ENCODE data around the gene PPP1R2C. TPM values are rescaled to one million over a fixed set of nuclear protein-coding genes. Genes with fewer than 3 reads are reported as not detected.

Gene PPP1R2C
- total RNA-seq, 1 experiment from 2014 or later: not detected

- H3K4me3 ChIP-seq (ENCODE audit: low read depth in 2 of 2, low read length in 2 of 2): no peak overlapping the region
- CTCF ChIA-PET: no interaction called here
- DNase-seq (ENCODE audit: low read depth, low spot score) (no peak), ATAC-seq (no peak)
- no peaks in the 10 kb centered on the region for H3K36me3 ChIP-seq (ENCODE audit: control insufficient read depth, insufficient read depth, low read length)
- H3K9me3 ChIP-seq (ENCODE audit: control insufficient read depth, insufficient read depth, low read depth, low read length): no peaks in the 10 kb centered on the region
- H3K27me3 ChIP-seq (ENCODE audit: control insufficient read depth, insufficient read depth, low read length): no peaks in the 10 kb centered on the region
- TF ChIP-seq POLR2AphosphoS5 (IDR thresholded peaks at IDR 0.05; ENCODE audit: low read depth, low read length) (no peak), REST (IDR thresholded peaks at IDR 0.05; ENCODE audit: insufficient read depth in 1 of 2, low read depth in 2 of 2, low read length in 1 of 2) (no peak), SIN3A (IDR thresholded peaks at IDR 0.05; ENCODE audit: borderline replicate concordance, insufficient read depth, low read depth, low read length) (no peak), TCF7L2 (IDR thresholded peaks at IDR 0.05; ENCODE audit: low read depth, low read length) (no peak)
- TF ChIP-seq, protein P1, sequence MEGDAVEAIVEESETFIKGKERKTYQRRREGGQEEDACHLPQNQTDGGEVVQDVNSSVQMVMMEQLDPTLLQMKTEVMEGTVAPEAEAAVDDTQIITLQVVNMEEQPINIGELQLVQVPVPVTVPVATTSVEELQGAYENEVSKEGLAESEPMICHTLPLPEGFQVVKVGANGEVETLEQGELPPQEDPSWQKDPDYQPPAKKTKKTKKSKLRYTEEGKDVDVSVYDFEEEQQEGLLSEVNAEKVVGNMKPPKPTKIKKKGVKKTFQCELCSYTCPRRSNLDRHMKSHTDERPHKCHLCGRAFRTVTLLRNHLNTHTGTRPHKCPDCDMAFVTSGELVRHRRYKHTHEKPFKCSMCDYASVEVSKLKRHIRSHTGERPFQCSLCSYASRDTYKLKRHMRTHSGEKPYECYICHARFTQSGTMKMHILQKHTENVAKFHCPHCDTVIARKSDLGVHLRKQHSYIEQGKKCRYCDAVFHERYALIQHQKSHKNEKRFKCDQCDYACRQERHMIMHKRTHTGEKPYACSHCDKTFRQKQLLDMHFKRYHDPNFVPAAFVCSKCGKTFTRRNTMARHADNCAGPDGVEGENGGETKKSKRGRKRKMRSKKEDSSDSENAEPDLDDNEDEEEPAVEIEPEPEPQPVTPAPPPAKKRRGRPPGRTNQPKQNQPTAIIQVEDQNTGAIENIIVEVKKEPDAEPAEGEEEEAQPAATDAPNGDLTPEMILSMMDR (IDR thresholded peaks at IDR 0.05): no peak
- H3K27ac ChIP-seq (ENCODE audit: low read length): no peak overlapping the region
- POLR2A ChIA-PET: no interaction called here
- no peaks in the 10 kb centered on the region for H3K4me1 ChIP-seq (ENCODE audit: control insufficient read depth, insufficient read depth, low read length)
- BruUV-seq (replicated peaks): no TSS peak
- in situ Hi-C loops (cut with HindIII; ENCODE audit: low pct_unique_long_range_greater_than_20kb, low sequenced_read_pairs) (no loop called here), intact Hi-C loops (cut with micrococcal nuclease; ENCODE audit: unreplicated experiment) (no loop called here)
Measured at GRCh38 chrX:42752730-42753129, 25.2 kb downstream of the PPP1R2C start.

DNA sequence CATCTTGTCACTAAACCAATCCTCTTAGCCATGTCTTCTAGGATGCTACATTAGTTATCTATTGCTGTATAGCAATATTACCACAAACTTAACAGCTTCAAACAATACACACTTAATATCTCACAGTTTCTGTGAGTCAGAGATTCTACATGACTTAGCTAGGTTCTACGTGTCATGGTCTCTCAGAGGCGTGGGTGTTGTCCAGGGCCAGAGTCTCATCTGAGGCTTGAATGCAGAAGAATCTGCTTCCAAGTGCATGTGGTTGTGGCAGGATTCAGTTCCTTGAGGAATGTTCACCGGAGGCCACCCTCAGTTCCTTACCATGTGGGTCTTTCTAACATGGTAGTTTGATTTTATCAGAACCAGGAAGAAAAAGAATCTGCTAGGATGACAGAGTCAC is 26.4 kb downstream of the PPP1R2C start:
- DNase-seq (ENCODE audit: low read depth, low spot score) (no peak), ATAC-seq (no peak)
- intact Hi-C loops (cut with micrococcal nuclease; ENCODE audit: unreplicated experiment): no loop called here
- Histone ChIP-seq H3K9me3 (ENCODE audit: control insufficient read depth, insufficient read depth, low read depth, low read length) (no peaks in the 10 kb centered on the region), H3K4me3 (ENCODE audit: low read depth in 2 of 2, low read length in 2 of 2) (no peak overlapping the region), H3K36me3 (ENCODE audit: control insufficient read depth, insufficient read depth, low read length) (no peaks in the 10 kb centered on the region), H3K4me1 (ENCODE audit: control insufficient read depth, insufficient read depth, low read length) (no peaks in the 10 kb centered on the region), H3K27ac (ENCODE audit: low read length) (no peak overlapping the region), H3K27me3 (ENCODE audit: control insufficient read depth, insufficient read depth, low read length) (no peaks in the 10 kb centered on the region)
- in situ Hi-C loops (cut with HindIII; ENCODE audit: low pct_unique_long_range_greater_than_20kb, low sequenced_read_pairs): no loop called here
- ChIA-PET CTCF (no interaction called here), POLR2A (no interaction called here)
- BruUV-seq (replicated peaks): no TSS peak
- TF ChIP-seq TCF7L2 (IDR thresholded peaks at IDR 0.05; ENCODE audit: low read depth, low read length): no peak
- TF ChIP-seq REST (IDR thresholded peaks at IDR 0.05; ENCODE audit: insufficient read depth in 1 of 2, low read depth in 2 of 2, low read length in 1 of 2): no peak
- no peak for TF ChIP-seq POLR2AphosphoS5 (IDR thresholded peaks at IDR 0.05; ENCODE audit: low read depth, low read length)
- TF ChIP-seq, protein P1 (IDR thresholded peaks at IDR 0.05): no peak
- TF ChIP-seq SIN3A (IDR thresholded peaks at IDR 0.05; ENCODE audit: borderline replicate concordance, insufficient read depth, low read depth, low read length): no peak

All from Panc1 (cell line).